Neural progenitor cell (in vitro differentiated cells): ENCODE results near the gene MMEL1. TPM values are rescaled to one million over a fixed set of nuclear protein-coding genes. Genes with fewer than 3 reads are reported as not detected.
"Not testable (repeated sequence)": the region's sequence is repeated elsewhere in the genome, so short reads cannot be mapped to it uniquely, and the experiment has no call there.

ENCODE experiments used
- DNase-seq: peaks from one replicate; pipeline ENCODE4 v3.0.0-alpha.2; 2016; ENCODE audit warnings: low spot score
- H2AFZ ChIP-seq: fragments of 200-600 bp; sonication (generic); replicated peaks from 2 replicates; pipeline ENCODE4 v1.6.1; 2016; ENCODE audit warnings: antibody characterized with exemption
- H3F3A ChIP-seq: fragments of 200-600 bp; sonication (generic); 2 replicates; pipeline ENCODE4 v1.6.1; 2016; ENCODE audit warnings: antibody characterized with exemption, low read depth
- H3K27ac ChIP-seq: fragments of 200-600 bp; sonication (generic); 2 replicates; pipeline ENCODE4 v1.5.1; 2016; ENCODE audit warnings: mild to moderate bottlenecking
- H3K27me3 ChIP-seq: fragments of 200-600 bp; sonication (generic); 2 replicates; pipeline ENCODE4 v1.6.1; 2016; ENCODE audit warnings: mild to moderate bottlenecking, moderate library complexity
- H3K36me3 ChIP-seq: fragments of 200-600 bp; sonication (generic); 2 replicates; pipeline ENCODE4 v1.5.1; 2016
- H3K4me1 ChIP-seq: fragments of 200-600 bp; sonication (generic); 2 replicates; pipeline ENCODE4 v1.6.1; 2016; ENCODE audit warnings: mixed run types
- H3K4me2 ChIP-seq: fragments of 200-600 bp; sonication (generic); 2 replicates; pipeline ENCODE4 v1.6.1; 2016
- H3K4me3 ChIP-seq: fragments of 200-600 bp; sonication (generic); 2 replicates; pipeline ENCODE4 v1.5.1; 2016
- H3K79me2 ChIP-seq: fragments of 200-600 bp; sonication (generic); 2 replicates; pipeline ENCODE4 v1.6.1; 2016; ENCODE audit warnings: low read depth
- H3K9ac ChIP-seq: fragments of 200-600 bp; sonication (generic); 2 replicates; pipeline ENCODE4 v1.6.1; 2016
- H3K9me3 ChIP-seq: fragments of 200-600 bp; sonication (generic); 2 replicates; pipeline ENCODE4 v1.5.1; 2016; ENCODE audit warnings: low read depth
- H4K20me1 ChIP-seq: fragments of 200-600 bp; sonication (generic); 2 replicates; pipeline ENCODE4 v1.6.1; 2016; ENCODE audit warnings: low read depth
- H3K27ac Mint-ChIP-seq: 3 replicates; pipeline ENCODE4 v1.8.0; 2021; ENCODE audit warnings: mixed read lengths
- H3K27me3 Mint-ChIP-seq: 2 replicates; pipeline ENCODE4 v1.8.0; 2022; ENCODE audit warnings: low read depth, mild to moderate bottlenecking, inconsistent platforms, moderate library complexity, mixed read lengths; ENCODE audit not compliant: insufficient read depth
- H3K36me3 Mint-ChIP-seq: 3 replicates; pipeline ENCODE4 v1.8.0; 2021; ENCODE audit warnings: mixed read lengths
- H3K4me1 Mint-ChIP-seq: 3 replicates; pipeline ENCODE4 v1.8.0; 2021; ENCODE audit warnings: mixed read lengths
- H3K4me3 Mint-ChIP-seq: 3 replicates; pipeline ENCODE4 v1.8.0; 2021; ENCODE audit warnings: mild to moderate bottlenecking, moderate library complexity, mixed read lengths
- H3K9me3 Mint-ChIP-seq: 3 replicates; pipeline ENCODE4 v1.8.0; 2020; ENCODE audit warnings: mixed read lengths
- CTCF ChIP-seq: fragments of 200-600 bp; sonication (generic); IDR thresholded peaks from 2 replicates; pipeline ENCODE4 v1.5.1; 2017; ENCODE audit warnings: antibody characterized with exemption, mild to moderate bottlenecking
- EZH2 ChIP-seq: fragments of 200-600 bp; sonication (generic); IDR thresholded peaks from 2 replicates; pipeline ENCODE4 v1.6.1; 2017; ENCODE audit warnings: antibody characterized with exemption, mild to moderate bottlenecking, moderate library complexity
- EZH2phosphoT487 ChIP-seq: fragments of 200-600 bp; sonication (generic); IDR thresholded peaks from 2 replicates; pipeline ENCODE4 v1.6.1; 2017; ENCODE audit warnings: antibody characterized with exemption
- total RNA-seq: library from RNA; depleted of rRNA; stranded (reverse); fragments of >200 nt; gene quantifications from 2 replicates; pipeline ENCODE4 v1.2.3, GENCODE V29; 2015; ENCODE audit warnings: low replicate concordance

MMEL1 gene
- total RNA-seq, 1 donor from 2014 or later, result 0.19 TPM

GRCh38 chr1:2554621-2555387 lies 78.0 kb downstream of the MMEL1 start:
- no peaks in the 10 kb centered on the region for H3K27me3 Mint-ChIP-seq
- DNase-seq, result peak; percentile 64
- peaks cover 13% of the 10 kb centered on the region for H3K4me1 ChIP-seq
- H3K79me2 ChIP-seq, result no peaks in the 10 kb centered on the region
- peak overlapping the region; percentile 29 for H3K27ac Mint-ChIP-seq
- H3K4me3 Mint-ChIP-seq, result peak overlapping the region; percentile 60
- peaks cover 30% of the 10 kb centered on the region for H3K4me1 Mint-ChIP-seq
- no peaks in the 10 kb centered on the region for H3K36me3 Mint-ChIP-seq
- no peak overlapping the region for H2AFZ ChIP-seq
- H3K27ac ChIP-seq, result no peak overlapping the region
- no peak overlapping the region for H3K4me3 ChIP-seq
- H4K20me1 ChIP-seq, result no peaks in the 10 kb centered on the region
- no peak overlapping the region for H3K9ac ChIP-seq
- no peaks in the 10 kb centered on the region for H3K9me3 ChIP-seq
- peaks cover 10% of the 10 kb centered on the region for H3F3A ChIP-seq
- TF ChIP-seq EZH2 (no peak), CTCF (peak; percentile 56)
- H3K27me3 ChIP-seq, result no peaks in the 10 kb centered on the region
- H3K36me3 ChIP-seq, result no peaks in the 10 kb centered on the region
- H3K9me3 Mint-ChIP-seq, result no peaks in the 10 kb centered on the region
- no peak overlapping the region for H3K4me2 ChIP-seq

- Histone ChIP-seq H3K36me3 (no peaks in the 10 kb centered on the region), H3K9ac (no peak overlapping the region), H3K4me1 (peaks cover 13% of the 10 kb centered on the region), H3K27me3 (no peaks in the 10 kb centered on the region), H3K79me2 (no peaks in the 10 kb centered on the region), H3K9me3 (no peaks in the 10 kb centered on the region), H3K4me2 (no peak overlapping the region), H3K27ac (no peak overlapping the region), H4K20me1 (no peaks in the 10 kb centered on the region), H3K4me3 (no peak overlapping the region), H2AFZ (no peak overlapping the region), H3F3A (peaks cover 10% of the 10 kb centered on the region)
- H3K36me3 Mint-ChIP-seq, result no peaks in the 10 kb centered on the region
- H3K27me3 Mint-ChIP-seq, result no peaks in the 10 kb centered on the region
- H3K4me1 Mint-ChIP-seq, result peaks cover 32% of the 10 kb centered on the region
- H3K9me3 Mint-ChIP-seq, result no peaks in the 10 kb centered on the region
- TF ChIP-seq EZH2, result no peak
- H3K27ac Mint-ChIP-seq, result peak overlapping the region; percentile 40
- H3K4me3 Mint-ChIP-seq, result peak overlapping the region; percentile 65
- no peak for DNase-seq
Observed at GRCh38 chr1:2553871-2554620, 78.8 kb downstream of the MMEL1 start.

- not testable (repeated sequence) for H3K9me3 ChIP-seq, H3K27me3 ChIP-seq, H3K27me3 Mint-ChIP-seq, DNase-seq, H3K79me2 ChIP-seq, H3K4me2 ChIP-seq, H3K9me3 Mint-ChIP-seq, H3K27ac ChIP-seq, H3K9ac ChIP-seq, H3K4me3 ChIP-seq, H3K4me3 Mint-ChIP-seq, H4K20me1 ChIP-seq, H3K27ac Mint-ChIP-seq, H3K36me3 Mint-ChIP-seq, H2AFZ ChIP-seq, H3K36me3 ChIP-seq
- H3K4me1 Mint-ChIP-seq, result peaks cover 39% of the 10 kb centered on the region
- H3F3A ChIP-seq, result peaks cover 19% of the 10 kb centered on the region
- H3K4me1 ChIP-seq, result peaks cover 15% of the 10 kb centered on the region
Observed at GRCh38 chr1:2553076-2553475, 79.7 kb downstream of the MMEL1 start.

GRCh38 chr1:2552189-2552588 lies 80.6 kb downstream of the MMEL1 start:
- Histone ChIP-seq H3K4me1 (peaks cover 23% of the 10 kb centered on the region), H3K9me3 (no peaks in the 10 kb centered on the region), H3K27ac (no peak overlapping the region), H2AFZ (no peak overlapping the region), H3K9ac (no peak overlapping the region), H3K79me2 (no peaks in the 10 kb centered on the region), H4K20me1 (peaks cover 10% of the 10 kb centered on the region), H3K36me3 (no peaks in the 10 kb centered on the region), H3F3A (peaks cover 28% of the 10 kb centered on the region), H3K4me3 (no peak overlapping the region), H3K27me3 (no peaks in the 10 kb centered on the region), H3K4me2 (no peak overlapping the region)
- no peaks in the 10 kb centered on the region for H3K9me3 Mint-ChIP-seq
- no peak for DNase-seq
- H3K4me3 Mint-ChIP-seq, result no peak overlapping the region
- H3K4me1 Mint-ChIP-seq, result peaks cover 41% of the 10 kb centered on the region
- H3K36me3 Mint-ChIP-seq, result no peaks in the 10 kb centered on the region
- H3K27me3 Mint-ChIP-seq, result no peaks in the 10 kb centered on the region
- H3K27ac Mint-ChIP-seq, result no peak overlapping the region
- TF ChIP-seq CTCF (no peak), EZH2phosphoT487 (no peak), EZH2 (no peak)

GRCh38 chr1:2551544-2551943 lies 81.3 kb downstream of the MMEL1 start:
- not testable (repeated sequence) for H3K36me3 Mint-ChIP-seq, H3K4me3 ChIP-seq, H3K4me2 ChIP-seq, H3K9me3 Mint-ChIP-seq, H3K9ac ChIP-seq, H3K36me3 ChIP-seq, H3K27ac ChIP-seq, H3K27me3 Mint-ChIP-seq, H3K9me3 ChIP-seq, H3K27me3 ChIP-seq, H2AFZ ChIP-seq, H3K4me3 Mint-ChIP-seq, DNase-seq, H3K79me2 ChIP-seq
- peaks cover 38% of the 10 kb centered on the region for H3K4me1 Mint-ChIP-seq
- peak overlapping the region; percentile 21 for H3K27ac Mint-ChIP-seq
- Histone ChIP-seq H3K4me1 (peaks cover 19% of the 10 kb centered on the region), H3F3A (peaks cover 32% of the 10 kb centered on the region), H4K20me1 (peaks cover 13% of the 10 kb centered on the region)

GRCh38 chr1:2550309-2550861 lies 82.4 kb downstream of the MMEL1 start:
- H3K27me3 ChIP-seq, H3K9ac ChIP-seq: not testable (repeated sequence)
- peaks cover 17% of the 10 kb centered on the region for H3K4me1 ChIP-seq

More at GRCh38 chr1:2550309-2550861, 82.4 kb downstream of the MMEL1 start:
- not testable (repeated sequence) for H3K79me2 ChIP-seq, DNase-seq, H3K4me2 ChIP-seq, H3K4me3 ChIP-seq, H2AFZ ChIP-seq, H3K9me3 Mint-ChIP-seq, H3K36me3 ChIP-seq, H3K27ac Mint-ChIP-seq, H3K36me3 Mint-ChIP-seq, H3K27ac ChIP-seq, H3K9me3 ChIP-seq, H3K4me3 Mint-ChIP-seq, H3K27me3 Mint-ChIP-seq
- H4K20me1 ChIP-seq, result peaks cover 13% of the 10 kb centered on the region
- H3K4me1 Mint-ChIP-seq, result peaks cover 36% of the 10 kb centered on the region
- H3F3A ChIP-seq, result peaks cover 33% of the 10 kb centered on the region
